Fibroblast of lung (primary cell): ENCODE results near the gene PRSS37.

Source experiments
- CTCF ChIP-seq, 2 donors: IDR thresholded peaks in 1 of 2; conservative IDR thresholded peaks in 1 of 2; 1 replicate in 1 of 2; 2 replicates in 1 of 2; pipeline ENCODE4 v1.5.1; 2011 to 2012; ENCODE audit warnings: low read length in 2 of 2, control low read depth in 1 of 2, inconsistent platforms in 1 of 2, low read depth in 1 of 2, mild to moderate bottlenecking in 1 of 2
- EZH2 ChIP-seq: IDR thresholded peaks from 2 replicates; pipeline ENCODE4 v1.5.1; 2012; ENCODE audit warnings: low read length, control low read depth, mild to moderate bottlenecking; ENCODE audit errors: missing control alignments

GRCh38 chr7:141839256-141839655, 2.0 kb downstream of the PRSS37 start:
- no peak for TF ChIP-seq CTCF (conservative IDR thresholded peaks at IDR 0.05 in 1 of 2, IDR thresholded peaks at IDR 0.05 in 1 of 2; ENCODE audit: low read depth in 1 of 2, low read length in 2 of 2)
- TF ChIP-seq EZH2 = no peak
